Measurements from ENCODE around the gene PLXNC1. TPM values are rescaled to one million over a fixed set of nuclear protein-coding genes. Genes with fewer than 3 reads are reported as not detected.

The PLXNC1 gene
- total and polyA plus RNA-seq, 9 of the 15 experiments (the other 6 are each of a cell fraction or from before 2014, with no cell fraction given) = 0.08 to 0.87 (median 0.28) TPM

GRCh38 chr12:94227066-94227465, 78.7 kb downstream of the PLXNC1 start:
- Histone ChIP-seq H3K9me1 (ENCODE audit: control insufficient read depth, insufficient read depth, low read length) (no peaks in the 10 kb centered on the region), H4K20me1 (replicated peaks; ENCODE audit: control insufficient read depth, insufficient read depth, low read length) (no peaks in the 10 kb centered on the region; the same call in 1 of the 2 replicates), H3K4me3 (no peak overlapping the region), H3K9ac (ENCODE audit: insufficient read depth in 1 of 2, low read depth in 2 of 2, low read length in 2 of 2) (no peak overlapping the region), H3K27me3 (ENCODE audit: control insufficient read depth in 2 of 2, insufficient read depth in 2 of 2, low read length in 2 of 2) (peaks cover 40 to 46% of the 10 kb centered on the region in 2 experiments), H3K27ac (ENCODE audit: extremely low read depth, low read depth, low read length) (no peak overlapping the region), H3K79me2 (ENCODE audit: control insufficient read depth, insufficient read depth, low read length) (no peaks in the 10 kb centered on the region), H2AFZ (ENCODE audit: low read depth, low read length) (no peak overlapping the region), H3K36me3 (ENCODE audit: control insufficient read depth, insufficient read depth, low read length) (no peaks in the 10 kb centered on the region), H3K4me2 (ENCODE audit: insufficient read depth, low read length) (no peak overlapping the region), H3K4me1 (replicated peaks in 1 of 2; ENCODE audit: control insufficient read depth in 2 of 2, insufficient read depth in 2 of 2, low read length in 2 of 2) (no peaks in the 10 kb centered on the region), H3K9me3 (replicated peaks; ENCODE audit: control insufficient read depth, insufficient read depth, low read depth, low read length) (no peaks in the 10 kb centered on the region)
- ATAC-seq (no peak), DNase-seq (ENCODE audit: extremely low read depth in 1 of 4, low spot score in 3 of 4) (no peak), FAIRE-seq (no peak)
- WGBS (ENCODE audit: insufficient coverage, low coverage, missing lambda C conversion rate) = 4% methylated on average over 2 of the region's 2 CpGs
- in situ Hi-C loops (cut with MboI) (no loop called here), intact Hi-C loops (cut with micrococcal nuclease) (no loop called here)
- no TSS peak for BruUV-seq (replicated peaks)
- ChIA-PET POLR2A (no interaction called here), CTCF (ENCODE audit: low intra/inter-chr PET ratio) (no interaction called here)
- TF ChIP-seq, protein P1, sequence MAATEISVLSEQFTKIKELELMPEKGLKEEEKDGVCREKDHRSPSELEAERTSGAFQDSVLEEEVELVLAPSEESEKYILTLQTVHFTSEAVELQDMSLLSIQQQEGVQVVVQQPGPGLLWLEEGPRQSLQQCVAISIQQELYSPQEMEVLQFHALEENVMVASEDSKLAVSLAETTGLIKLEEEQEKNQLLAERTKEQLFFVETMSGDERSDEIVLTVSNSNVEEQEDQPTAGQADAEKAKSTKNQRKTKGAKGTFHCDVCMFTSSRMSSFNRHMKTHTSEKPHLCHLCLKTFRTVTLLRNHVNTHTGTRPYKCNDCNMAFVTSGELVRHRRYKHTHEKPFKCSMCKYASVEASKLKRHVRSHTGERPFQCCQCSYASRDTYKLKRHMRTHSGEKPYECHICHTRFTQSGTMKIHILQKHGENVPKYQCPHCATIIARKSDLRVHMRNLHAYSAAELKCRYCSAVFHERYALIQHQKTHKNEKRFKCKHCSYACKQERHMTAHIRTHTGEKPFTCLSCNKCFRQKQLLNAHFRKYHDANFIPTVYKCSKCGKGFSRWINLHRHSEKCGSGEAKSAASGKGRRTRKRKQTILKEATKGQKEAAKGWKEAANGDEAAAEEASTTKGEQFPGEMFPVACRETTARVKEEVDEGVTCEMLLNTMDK (IDR thresholded peaks at IDR 0.05; ENCODE audit: borderline replicate concordance, insufficient read depth, low read depth, low read length, poor library complexity, severe bottlenecking) = no peak
- TF ChIP-seq ZNF354B (CRISPR knock-in tag; IDR thresholded peaks at IDR 0.05) (no peak), HMG20A (CRISPR knock-in tag; conservative IDR thresholded peaks at IDR 0.05) (no peak), BRD9 (IDR thresholded peaks at IDR 0.05; ENCODE audit: low read depth, partially characterized antibody) (no peak), ZNF263 (CRISPR knock-in tag; IDR thresholded peaks at IDR 0.05; ENCODE audit: borderline replicate concordance) (no peak), SPI1 (IDR thresholded peaks at IDR 0.05; ENCODE audit: borderline replicate concordance, low read depth, low read length) (no peak), SREBF2 (CRISPR knock-in tag; IDR thresholded peaks at IDR 0.05) (no peak)

Measured in K562 (cell line).